Astrocyte (in vitro differentiated cells and primary cell): Measurements from ENCODE around the gene ZNF554.

Source experiments
- CTCF ChIP-seq: IDR thresholded peaks from 2 replicates; pipeline ENCODE4 v1.5.1; 2011; ENCODE audit warnings: low read depth, mild to moderate bottlenecking, inconsistent platforms, low read length, moderate library complexity; ENCODE audit not compliant: insufficient read depth
- EZH2 ChIP-seq: IDR thresholded peaks from 2 replicates; pipeline ENCODE4 v1.6.1; 2012; ENCODE audit warnings: mild to moderate bottlenecking, low read length, inconsistent platforms; ENCODE audit not compliant: insufficient read depth

GRCh38 chr19:2812414-2813234, 7.0 kb upstream of the ZNF554 start:
- TF ChIP-seq EZH2 (no peak), CTCF (no peak)
